GM12878 (cell line): ENCODE measurements around the gene AKAP13. TPM values are rescaled to one million over a fixed set of nuclear protein-coding genes. Genes with fewer than 3 reads are reported as not detected.
A peak's percentile ranks its signal among the peaks of the same experiment; 100 is the strongest.

Source experiments
- ATAC-seq: fragments of 200-7000 bp; cut with Tn5 transposase; 3 replicates; pipeline ENCODE4 v1.9.1; 2020; ENCODE audit warnings: mild to moderate bottlenecking, moderate library complexity
- BruUV-seq: library from RNA; stranded (reverse); fragments of 400-500 nt; replicated peaks from 2 replicates; lab custom pipeline; 2021; lab: Mats Ljungman, UMichigan
- CTCF ChIA-PET: fragments of 300-600 bp; sonication (Branson Sonifier 250); formaldehyde crosslinking; extraction: SDS; loops from one replicate; lab custom pipeline; 2021; ENCODE audit warnings: inconsistent platforms; lab: Yijun Ruan, JAX
- POLR2A ChIA-PET: fragments of 350-600 bp; formaldehyde crosslinking; extraction: SDS; loops from one replicate; lab custom pipeline; 2021; ENCODE audit warnings: inconsistent platforms; lab: Charles Lee
- RAD21 ChIA-PET: fragments of 300-600 bp; sonication (Branson Sonifier 250); formaldehyde crosslinking; loops from one replicate; lab custom pipeline; 2023; ENCODE audit warnings: antibody characterized with exemption; ENCODE audit not compliant: unreplicated experiment; lab: Charles Lee
- SMC1A ChIA-PET: fragments of 300-600 bp; sonication (Branson Sonifier 250); formaldehyde crosslinking; loops from one replicate; lab custom pipeline; 2023; ENCODE audit not compliant: unreplicated experiment, uncharacterized antibody; lab: Charles Lee
- DNase-seq: peaks from one replicate; pipeline ENCODE4 v3.0.0-alpha.2; 2011; ENCODE audit warnings: low read depth, low spot score
- FAIRE-seq: peaks from 3 replicates; lab custom pipeline; 2011; peaks lifted over from hg19 to GRCh38; lab: Jason Lieb, UNC
- H2AFZ ChIP-seq: 2 replicates; pipeline ENCODE4 v1.6.0; 2011; ENCODE audit warnings: low read depth, low read length, control low read depth; ENCODE audit not compliant: control insufficient read depth
- H3K27ac ChIP-seq: 2 replicates; pipeline ENCODE4 v1.5.1; 2011; ENCODE audit warnings: control low read depth; ENCODE audit not compliant: control insufficient read depth, insufficient read depth
- H3K27me3 ChIP-seq, 2 experiments: replicated peaks in 1 of 2; 2 replicates each; pipeline versions ENCODE4 v1.6.0 to v1.6.1; 2011; ENCODE audit warnings: low read length in 1 of 2; ENCODE audit not compliant: control insufficient read depth in 2 of 2, insufficient read depth in 2 of 2
- H3K36me3 ChIP-seq, 2 experiments: 2 replicates each; pipeline ENCODE4 v1.5.1; 2011; ENCODE audit warnings: low read length in 1 of 2; ENCODE audit not compliant: control insufficient read depth in 2 of 2, insufficient read depth in 2 of 2
- H3K4me1 ChIP-seq: 2 replicates; pipeline ENCODE4 v1.6.1; 2011; ENCODE audit warnings: mild to moderate bottlenecking, low read length, moderate library complexity, mixed read lengths; ENCODE audit not compliant: control insufficient read depth, insufficient read depth
- H3K4me2 ChIP-seq: 2 replicates; pipeline ENCODE4 v1.6.0; 2011; ENCODE audit warnings: control low read depth; ENCODE audit not compliant: control insufficient read depth, insufficient read depth
- H3K4me3 ChIP-seq: fragments of 200-600 bp; sonication (generic); 2 replicates; pipeline ENCODE4 v1.5.1; 2016
- H3K79me2 ChIP-seq: 2 replicates; pipeline ENCODE4 v1.6.0; 2011; ENCODE audit warnings: low read length; ENCODE audit not compliant: control insufficient read depth, insufficient read depth
- H3K9ac ChIP-seq: 2 replicates; pipeline ENCODE4 v1.8.0; 2011; ENCODE audit warnings: low read length, control low read depth, mixed read lengths; ENCODE audit not compliant: control insufficient read depth, insufficient read depth
- H3K9me3 ChIP-seq: replicated peaks from 3 replicates; pipeline ENCODE4 v1.5.1; 2011; ENCODE audit warnings: mild to moderate bottlenecking, low read length; ENCODE audit not compliant: control insufficient read depth, insufficient read depth
- H4K20me1 ChIP-seq: 2 replicates; pipeline ENCODE4 v1.6.0; 2011; ENCODE audit not compliant: control insufficient read depth, insufficient read depth
- ASH2L ChIP-seq: fragments of 300-600, 200-600 bp; sonication (generic); IDR thresholded peaks from 2 replicates; pipeline ENCODE4 v1.6.1; 2017; ENCODE audit warnings: low read depth, mild to moderate bottlenecking, borderline replicate concordance
- KLF5 ChIP-seq: fragments of 450-650 bp; IDR thresholded peaks from 2 replicates; pipeline ENCODE4 v1.6.1; 2014; ENCODE audit warnings: mild to moderate bottlenecking; ENCODE audit not compliant: partially characterized antibody
- SMAD5 ChIP-seq: IDR thresholded peaks from 2 replicates; pipeline ENCODE4 v1.6.1; 2016; ENCODE audit warnings: antibody characterized with exemption, low read depth
- SPI1 ChIP-seq: IDR thresholded peaks from 2 replicates; pipeline ENCODE4 v1.6.1; 2011; ENCODE audit warnings: low read depth, mild to moderate bottlenecking, low read length, moderate library complexity, borderline replicate concordance; ENCODE audit not compliant: insufficient read depth
- SRF ChIP-seq, 2 experiments: IDR thresholded peaks; 2 replicates each; pipeline ENCODE4 v1.6.1; 2011; ENCODE audit warnings: low read depth in 2 of 2, low read length in 2 of 2, mild to moderate bottlenecking in 1 of 2, moderate library complexity in 1 of 2
- ZZZ3 ChIP-seq: IDR thresholded peaks from 2 replicates; pipeline ENCODE4 v1.6.1; 2011; ENCODE audit warnings: low read depth; ENCODE audit not compliant: control insufficient read depth, insufficient read length
- WGBS: methylation state at CpG from one replicate; pipeline ENCODE4 v1.1.6; 2016; ENCODE audit warnings: low lambda C conversion rate; ENCODE audit not compliant: insufficient replicate concordance, insufficient coverage; ENCODE audit errors: missing lambda C conversion rate; 5-methylcytosine and 5-hydroxymethylcytosine counted together
- in situ Hi-C: fragments of 300-500 bp; cut with MboI; formaldehyde crosslinking; loops from 9 replicates; pipeline ENCODE4 v1.14.3; 2018; ENCODE audit warnings: mixed read lengths
- intact Hi-C: fragments of 100-400 bp; cut with micrococcal nuclease; formaldehyde crosslinking; loops from one replicate; pipeline ENCODE4 v1.14.2; 2022; ENCODE audit not compliant: unreplicated experiment
- polyA plus RNA-seq, 11 experiments: library from polyadenylated mRNA; depleted of rRNA in 4 of 11; unstranded in 6 of 11; stranded (reverse) in 5 of 11; fragments of >200 nt; fragmentation: Nextera tagmentation in 4 of 11; fragmentation: Illumina TruSeq in 1 of 11; extraction: Ambion mirVana in 4 of 11; extraction: Trizol in 1 of 11; gene quantifications; 1 replicate in 1 of 11; 2 replicates in 10 of 11; pipeline versions ENCODE4 v1.2.1 to v1.2.3, GENCODE V29; 2011 to 2016; ENCODE audit warnings: inconsistent platforms in 2 of 11, missing spikeins in 2 of 11, low read depth in 1 of 11
- total RNA-seq, 4 experiments: library from RNA; depleted of rRNA in 3 of 4; stranded (reverse); fragments of >200 nt in 3 of 4; fragmentation: Illumina TruSeq in 1 of 4; extraction: Trizol in 1 of 4; gene quantifications; 2 replicates each; pipeline versions ENCODE4 v1.2.1 to v1.2.3, GENCODE V29; 2013 to 2021

The AKAP13 gene
- total and polyA plus RNA-seq, 10 of the 15 experiments (the other 5 are each of a cell fraction or from before 2014, with no cell fraction given) = 14.4 to 74.9 (median 55.1) TPM

DNA sequence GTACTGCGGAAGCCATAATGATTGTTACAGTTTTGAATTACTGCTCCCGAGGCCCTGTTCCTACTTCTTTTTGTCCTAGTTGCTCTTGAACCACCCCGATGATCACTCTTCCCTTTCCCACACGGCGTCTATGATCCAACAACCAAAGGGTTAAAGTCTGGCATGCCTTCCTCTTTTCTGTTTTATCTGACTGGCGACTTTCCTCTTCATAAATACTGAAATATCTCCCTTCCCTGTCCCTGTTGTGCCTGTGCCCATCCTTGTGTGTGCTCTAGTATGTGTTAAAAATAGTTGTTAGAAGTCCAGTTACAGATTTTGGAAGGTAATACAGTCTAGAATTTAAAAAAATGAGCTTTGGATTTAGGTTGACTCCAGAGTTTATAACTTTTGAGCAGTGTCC lies 83.6 kb downstream of the AKAP13 start:
- H3K79me2 ChIP-seq = peaks cover 41% of the 10 kb centered on the region
- intact Hi-C loops = no loop called here
- H3K9me3 ChIP-seq = peaks cover 1% of the 10 kb centered on the region; the same call in 2 of the 3 replicates
- H3K4me1 ChIP-seq = peaks cover 5% of the 10 kb centered on the region
- RAD21 ChIA-PET = interaction anchor here (1.0 to 1.7 kb wide), 3 partner anchors 11 to 167 kb away, joined by 3 to 7 read pairs (median 3); no protein-coding TSS in a partner anchor
- FAIRE-seq (no peak), ATAC-seq (no peak), DNase-seq (no peak)
- WGBS = 97% methylated on average over 6 of the region's 6 CpGs
- H3K27ac ChIP-seq = no peak overlapping the region
- H3K4me2 ChIP-seq = no peak overlapping the region
- POLR2A ChIA-PET = no interaction called here
- H3K9ac ChIP-seq = no peak overlapping the region
- H3K36me3 ChIP-seq = no peaks in the 10 kb centered on the region
- CTCF ChIA-PET = interaction anchor here (0.9 kb wide), 1 partner anchor 152 kb away, joined by 3 read pairs; no protein-coding TSS in a partner anchor
- in situ Hi-C loops = no loop called here
- no peak for TF ChIP-seq KLF5
- TF ChIP-seq SPI1 = peak; percentile 17; the same call in 1 of the 2 replicates
- no peak for TF ChIP-seq ZZZ3
- no peaks in the 10 kb centered on the region for H4K20me1 ChIP-seq
- no TSS peak for BruUV-seq
- no peak overlapping the region for H3K4me3 ChIP-seq
- H2AFZ ChIP-seq = no peak overlapping the region
- SMC1A ChIA-PET = interaction anchor here (1.1 to 1.7 kb wide), 3 partner anchors 10 to 51 kb away, joined by 3 to 8 read pairs (median 3); no protein-coding TSS in a partner anchor
- no peaks in the 10 kb centered on the region for H3K27me3 ChIP-seq

DNA sequence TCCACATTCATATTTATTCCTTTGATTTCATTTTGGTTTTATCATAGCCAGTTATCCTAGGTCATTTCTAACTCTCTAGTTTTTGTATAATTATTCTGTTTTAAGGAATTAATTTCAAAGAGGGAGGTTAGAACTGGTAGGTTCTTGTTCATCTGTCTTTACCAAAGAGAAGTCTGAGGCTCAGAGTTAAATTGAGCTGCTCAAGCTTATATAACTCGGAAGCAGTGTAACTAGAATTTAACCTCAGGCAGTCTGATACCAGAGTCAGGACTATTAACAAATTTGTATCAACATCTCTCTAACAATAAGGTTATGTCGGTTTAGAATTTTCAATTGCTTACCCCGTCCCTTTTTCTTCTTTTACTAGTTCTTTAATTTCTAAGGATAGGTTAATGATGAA lies 84.1 kb downstream of the AKAP13 start:
- peaks cover 46% of the 10 kb centered on the region for H3K79me2 ChIP-seq
- H3K4me3 ChIP-seq = no peak overlapping the region
- no peak overlapping the region for H3K4me2 ChIP-seq
- ChIA-PET POLR2A (no interaction called here), RAD21 (interaction anchor here (1.0 to 1.7 kb wide), 3 partner anchors 11 to 168 kb away, joined by 3 to 7 read pairs (median 3); no protein-coding TSS in a partner anchor), SMC1A (interaction anchor here (1.1 to 1.7 kb wide), 3 partner anchors 9 to 52 kb away, joined by 3 to 8 read pairs (median 3); no protein-coding TSS in a partner anchor), CTCF (interaction anchor here (0.9 kb wide), 1 partner anchor 152 kb away, joined by 3 read pairs; no protein-coding TSS in a partner anchor)
- BruUV-seq = no TSS peak
- H3K27me3 ChIP-seq = no peaks in the 10 kb centered on the region
- H3K36me3 ChIP-seq = no peaks in the 10 kb centered on the region
- in situ Hi-C loops = no loop called here
- TF ChIP-seq SMAD5 (no peak), ASH2L (no peak), SRF (IDR thresholded peaks at IDR 0.05; ENCODE audit: low read depth in 2 of 2, low read length in 2 of 2) (no peak)
- 96% methylated on average over 3 of the region's 3 CpGs for WGBS
- ATAC-seq (no peak), FAIRE-seq (no peak), DNase-seq (no peak)
- H3K9me3 ChIP-seq = peaks cover 1% of the 10 kb centered on the region; the same call in 2 of the 3 replicates
- peaks cover 5% of the 10 kb centered on the region for H3K4me1 ChIP-seq
- H3K9ac ChIP-seq = no peak overlapping the region
- H4K20me1 ChIP-seq = no peaks in the 10 kb centered on the region
- H3K27ac ChIP-seq = no peak overlapping the region
- intact Hi-C loops = no loop called here
- no peak overlapping the region for H2AFZ ChIP-seq
